Spinal cord (tissue), 10 donors: ENCODE data around the gene GYG2. TPM values are rescaled to one million over a fixed set of nuclear protein-coding genes. Genes with fewer than 3 reads are reported as not detected.
"Not testable (repeated sequence)": the region's sequence is repeated elsewhere in the genome, so short reads cannot be mapped to it uniquely, and the experiment has no call there.

Experiments
- DNase-seq, 6 donors: peaks; one replicate each; pipeline versions ENCODE4 v3.0.0 to v3.0.0-alpha.2; 2013 to 2015; ENCODE audit warnings: low spot score in 6 of 6, low read depth in 4 of 6
- H3K27ac ChIP-seq: one replicate; pipeline ENCODE4 v1.5.1; 2013; ENCODE audit warnings: low read depth, low read length, control low read depth
- H3K27me3 ChIP-seq: one replicate; pipeline ENCODE4 v1.6.1; 2013; ENCODE audit warnings: low read length; ENCODE audit not compliant: control insufficient read depth, insufficient read depth
- H3K36me3 ChIP-seq: one replicate; pipeline ENCODE4 v1.6.1; 2013; ENCODE audit warnings: low read length; ENCODE audit not compliant: control insufficient read depth, insufficient read depth
- H3K4me1 ChIP-seq: one replicate; pipeline ENCODE4 v1.6.1; 2013; ENCODE audit warnings: low read length; ENCODE audit not compliant: control insufficient read depth, insufficient read depth
- H3K4me3 ChIP-seq: one replicate; pipeline ENCODE4 v1.5.1; 2013; ENCODE audit warnings: low read depth, low read length, control low read depth
- H3K9me3 ChIP-seq: one replicate; pipeline ENCODE4 v1.6.1; 2013; ENCODE audit warnings: low read length; ENCODE audit not compliant: control insufficient read depth, insufficient read depth
- WGBS: methylation state at CpG from one replicate; pipeline ENCODE4 v1.1.5; 2013; ENCODE audit warnings: missing lambda C conversion rate; ENCODE audit not compliant: insufficient coverage; 5-methylcytosine and 5-hydroxymethylcytosine counted together
- polyA plus RNA-seq, 2 donors: library from polyadenylated mRNA; unstranded; fragments of 120-200 nt; gene quantifications; one replicate each; pipeline ENCODE4 v1.2.1, GENCODE V29; 2013; ENCODE audit not compliant: insufficient read length in 2 of 2
- total RNA-seq, 2 donors: library from RNA; depleted of rRNA in 1 of 2; stranded (reverse); fragments of 120-200 nt in 1 of 2; fragments of >200 nt in 1 of 2; gene quantifications; one replicate each; pipeline versions ENCODE4 v1.2.3 to v1.2.4, GENCODE V29; 2013 to 2014
- donor health status: healthy.

Gene GYG2
- total and polyA plus RNA-seq, 4 donors: 20.3 to 47.1 (median 34.8) TPM

GRCh38 chrX:2875798-2876399 lies 47.2 kb downstream of the GYG2 start:
- Histone ChIP-seq H3K4me3 (no peak overlapping the region), H3K27me3 (no peaks in the 10 kb centered on the region), H3K27ac (no peak overlapping the region), H3K36me3 (peaks cover 4% of the 10 kb centered on the region), H3K9me3 (no peaks in the 10 kb centered on the region), H3K4me1 (no peaks in the 10 kb centered on the region)
- peak in 1 of 6 donors; percentile 2 for DNase-seq
- 71% methylated on average over 2 of the region's 6 CpGs for WGBS

- H3K9me3 ChIP-seq: no peaks in the 10 kb centered on the region
- no peaks in the 10 kb centered on the region for H3K27me3 ChIP-seq
- no peak overlapping the region for H3K4me3 ChIP-seq
- H3K4me1 ChIP-seq: no peaks in the 10 kb centered on the region
- H3K36me3 ChIP-seq: peaks cover 10% of the 10 kb centered on the region
- H3K27ac ChIP-seq: no peak overlapping the region
- WGBS: no CpG with 5 or more reads among the region's 2 CpGs
- no peak for DNase-seq
Measured at GRCh38 chrX:2878563-2878962, 49.8 kb downstream of the GYG2 start.

GRCh38 chrX:2879670-2880069 lies 50.9 kb downstream of the GYG2 start:
- no peaks in the 10 kb centered on the region for H3K4me1 ChIP-seq
- no peak for DNase-seq
- H3K36me3 ChIP-seq: peaks cover 17% of the 10 kb centered on the region
- no peaks in the 10 kb centered on the region for H3K9me3 ChIP-seq
- no peak overlapping the region for H3K27ac ChIP-seq
- H3K27me3 ChIP-seq: no peaks in the 10 kb centered on the region
- H3K4me3 ChIP-seq: no peak overlapping the region
- WGBS: 96% methylated on average over 1 of the region's 1 CpG

- Histone ChIP-seq H3K9me3 (no peaks in the 10 kb centered on the region), H3K4me3 (no peak overlapping the region), H3K27ac (no peak overlapping the region), H3K4me1 (no peaks in the 10 kb centered on the region), H3K27me3 (no peaks in the 10 kb centered on the region), H3K36me3 (peaks cover 14% of the 10 kb centered on the region)
- 96% methylated on average over 10 of the region's 14 CpGs for WGBS
- no peak for DNase-seq
Measured at GRCh38 chrX:2883770-2884169, 55.0 kb downstream of the GYG2 start.

- H3K4me3 ChIP-seq: no peak overlapping the region
- peaks cover 7% of the 10 kb centered on the region for H3K4me1 ChIP-seq
- WGBS: 85% methylated on average over 5 of the region's 7 CpGs
- H3K27ac ChIP-seq: no peak overlapping the region
- H3K36me3 ChIP-seq: peaks cover 6% of the 10 kb centered on the region
- no peaks in the 10 kb centered on the region for H3K9me3 ChIP-seq
- DNase-seq: no peak
- H3K27me3 ChIP-seq: no peaks in the 10 kb centered on the region
Measured at GRCh38 chrX:2888309-2888708, 59.6 kb downstream of the GYG2 start.

- peak overlapping the region; percentile 14 for H3K4me3 ChIP-seq
- no peaks in the 10 kb centered on the region for H3K27me3 ChIP-seq
- peaks cover under 1% of the 10 kb centered on the region for H3K36me3 ChIP-seq
- no peak overlapping the region for H3K27ac ChIP-seq
- peaks cover 7% of the 10 kb centered on the region for H3K4me1 ChIP-seq
- DNase-seq: peak in 1 of 6 donors; percentile 13
- H3K9me3 ChIP-seq: no peaks in the 10 kb centered on the region
- WGBS: 76% methylated on average over 6 of the region's 11 CpGs
Measured at GRCh38 chrX:2889045-2889605, 60.4 kb downstream of the GYG2 start.

- WGBS: 30% methylated on average over 13 of the region's 15 CpGs
- Histone ChIP-seq H3K4me1 (peaks cover 12% of the 10 kb centered on the region), H3K4me3 (peak overlapping the region; percentile 14)
- DNase-seq: peak in 2 of 6 donors; percentile 51 to 75
- not testable (repeated sequence) for H3K27me3 ChIP-seq, H3K36me3 ChIP-seq, H3K9me3 ChIP-seq, H3K27ac ChIP-seq
Measured at GRCh38 chrX:2889706-2890490, 61.2 kb downstream of the GYG2 start.

GRCh38 chrX:2890536-2891460 lies 62.1 kb downstream of the GYG2 start:
- H3K27ac ChIP-seq, H3K27me3 ChIP-seq, H3K36me3 ChIP-seq, H3K9me3 ChIP-seq, H3K4me3 ChIP-seq, DNase-seq: not testable (repeated sequence)
- 68% methylated on average over 9 of the region's 22 CpGs for WGBS
- peaks cover 16% of the 10 kb centered on the region for H3K4me1 ChIP-seq

- Histone ChIP-seq H3K27ac (no peak overlapping the region), H3K27me3 (no peaks in the 10 kb centered on the region), H3K4me3 (no peak overlapping the region), H3K36me3 (no peaks in the 10 kb centered on the region), H3K9me3 (no peaks in the 10 kb centered on the region), H3K4me1 (peaks cover 16% of the 10 kb centered on the region)
- WGBS: 93% methylated on average over 3 of the region's 5 CpGs
- DNase-seq: no peak
Measured at GRCh38 chrX:2892816-2893215, 64.1 kb downstream of the GYG2 start.
